ENCODE results near the gene GNS.

Gene GNS

GRCh38 chr12:64683816-64684543 is 75.2 kb downstream of the GNS start:
- no peak overlapping the region for H3K27ac ChIP-seq
- TF ChIP-seq ZFX (IDR thresholded peaks at IDR 0.05; ENCODE audit: borderline replicate concordance) = no peak
- no peak for TF ChIP-seq CTCF (IDR thresholded peaks at IDR 0.05)

GRCh38 chr12:64682572-64683277 is 76.5 kb downstream of the GNS start:
- TF ChIP-seq CTCF (IDR thresholded peaks at IDR 0.05) (no peak), ZFX (IDR thresholded peaks at IDR 0.05; ENCODE audit: borderline replicate concordance) (no peak)

GRCh38 chr12:64681200-64682052 is 77.8 kb downstream of the GNS start:
- no peak overlapping the region for H3K27ac ChIP-seq
- TF ChIP-seq ZFX (IDR thresholded peaks at IDR 0.05; ENCODE audit: borderline replicate concordance) (no peak), CTCF (IDR thresholded peaks at IDR 0.05) (no peak)

More at GRCh38 chr12:64682572-64683277, 76.5 kb downstream of the GNS start:
- H3K27ac ChIP-seq = no peak overlapping the region

GRCh38 chr12:64680235-64680634 is 79.0 kb downstream of the GNS start:
- peak overlapping the region; percentile 55 for H3K27ac ChIP-seq
- TF ChIP-seq ZFX (IDR thresholded peaks at IDR 0.05; ENCODE audit: borderline replicate concordance) = no peak
- TF ChIP-seq CTCF (IDR thresholded peaks at IDR 0.05) = no peak

GRCh38 chr12:64679487-64680001 is 79.7 kb downstream of the GNS start:
- TF ChIP-seq ZFX (IDR thresholded peaks at IDR 0.05; ENCODE audit: borderline replicate concordance) (no peak), CTCF (IDR thresholded peaks at IDR 0.05) (no peak)
- peak overlapping the region; percentile 55 for H3K27ac ChIP-seq

GRCh38 chr12:64678835-64679234 is 80.4 kb downstream of the GNS start:
- H3K27ac ChIP-seq = peak overlapping the region; percentile 55; the same call in 1 of the 2 replicates
- TF ChIP-seq CTCF (IDR thresholded peaks at IDR 0.05) = no peak
- TF ChIP-seq ZFX (IDR thresholded peaks at IDR 0.05; ENCODE audit: borderline replicate concordance) = no peak
